SIG-M5 (cell line): ENCODE measurements around the gene MAP2K3.

Source experiments
- DNase-seq: peaks from one replicate; lab custom pipeline; 2025; lab: John Stamatoyannopoulos, UW

Gene MAP2K3

GRCh38 chr17:21282850-21283249 lies 1.7 kb upstream of the MAP2K3 start:
- DNase-seq, result no peak

DNA sequence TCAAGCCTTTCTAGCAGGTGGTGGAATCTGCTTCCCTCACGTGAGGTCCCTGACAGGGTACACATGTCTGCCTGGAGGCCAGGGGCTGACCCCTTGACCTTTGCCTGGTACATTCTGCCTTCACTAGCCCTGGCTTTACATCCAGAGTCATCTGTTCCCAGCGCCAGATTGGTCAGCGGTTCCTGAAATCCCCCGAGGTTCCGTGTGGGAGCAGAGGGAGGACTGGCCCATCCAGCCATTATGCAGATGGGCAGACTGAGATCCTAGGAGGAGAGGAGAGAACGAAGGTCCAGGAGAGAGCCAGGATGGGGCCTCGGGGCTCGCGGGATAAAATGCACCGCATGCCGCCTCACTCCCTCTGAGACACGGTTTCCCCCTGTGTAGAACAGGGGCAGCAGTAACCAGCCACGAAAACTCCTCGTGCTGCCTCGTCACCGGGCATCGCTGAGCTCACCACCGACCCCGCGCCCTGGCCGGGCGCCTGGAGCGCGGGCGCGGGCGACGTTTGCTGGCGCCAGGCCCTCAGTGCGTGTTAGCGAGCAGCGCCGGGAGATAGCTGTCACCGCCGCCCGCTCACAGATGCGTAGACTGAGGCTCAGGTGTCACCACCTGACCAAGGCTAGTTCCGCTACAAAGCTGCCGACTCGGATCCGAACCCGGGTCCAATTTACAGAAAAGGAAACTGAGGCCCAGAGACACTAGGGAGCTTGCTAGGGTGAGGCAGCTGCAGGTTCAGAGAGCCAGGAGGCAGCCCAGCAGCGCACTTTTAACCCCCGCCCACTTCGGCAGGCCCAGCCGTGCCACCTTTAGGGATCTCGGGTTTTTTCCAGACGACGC lies 811 bp upstream of the MAP2K3 start:
- DNase-seq, result no peak

DNA sequence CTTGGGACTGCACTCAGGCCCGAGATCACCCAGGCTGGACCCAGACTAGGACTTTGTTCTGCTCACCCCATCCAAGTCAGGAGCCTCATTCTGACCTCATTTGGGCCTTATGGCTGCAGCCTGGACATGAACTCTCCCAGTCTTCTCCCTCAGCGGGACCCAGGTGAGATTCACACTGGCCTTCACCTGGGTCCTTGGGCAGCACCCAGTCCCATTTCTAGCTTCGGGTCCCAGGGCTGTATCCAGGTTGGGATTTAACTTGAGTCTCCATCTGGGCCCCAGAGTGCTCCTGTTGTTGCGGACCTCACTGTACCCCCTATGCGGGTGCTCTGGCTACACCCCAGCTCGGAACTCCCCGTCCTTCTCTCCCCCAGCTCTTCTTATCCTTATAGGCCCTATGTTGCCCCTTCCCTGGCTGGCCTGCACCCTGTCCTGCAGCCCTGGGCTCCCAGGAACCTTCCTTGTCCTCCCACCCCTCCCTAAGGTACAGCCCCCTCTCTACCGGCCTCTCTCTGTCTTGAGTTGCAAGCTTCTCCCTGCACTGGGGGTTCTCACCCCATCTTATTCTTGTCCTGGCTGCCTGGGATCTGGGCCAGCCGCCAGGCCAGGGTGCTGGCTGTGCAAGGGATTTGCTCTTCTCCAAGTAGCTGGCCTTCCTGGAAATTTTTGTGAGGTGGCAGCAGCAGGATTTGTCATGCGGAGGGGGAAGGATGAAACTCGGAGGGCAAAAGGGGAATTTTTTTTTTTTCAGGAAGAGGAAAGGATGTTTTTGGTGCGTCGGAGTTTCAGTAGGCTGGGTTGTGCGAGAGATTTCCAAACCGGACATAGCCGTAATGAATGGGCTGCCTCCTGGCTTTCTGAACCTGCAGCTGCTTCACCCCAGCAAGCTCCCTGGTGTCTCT lies 904 bp downstream of the MAP2K3 start:
- no peak for DNase-seq

- peak; percentile 20 for DNase-seq
These were observed 1.7 kb downstream of the MAP2K3 start for GRCh38 chr17:21286066-21286770.

- no peak for DNase-seq
These were observed 2.6 kb downstream of the MAP2K3 start for GRCh38 chr17:21286909-21287702.

- peak; percentile 71 for DNase-seq
These were observed 3.4 kb downstream of the MAP2K3 start for GRCh38 chr17:21287703-21288449.

GRCh38 chr17:21288571-21289017 lies 4.1 kb downstream of the MAP2K3 start:
- DNase-seq, result no peak

DNA sequence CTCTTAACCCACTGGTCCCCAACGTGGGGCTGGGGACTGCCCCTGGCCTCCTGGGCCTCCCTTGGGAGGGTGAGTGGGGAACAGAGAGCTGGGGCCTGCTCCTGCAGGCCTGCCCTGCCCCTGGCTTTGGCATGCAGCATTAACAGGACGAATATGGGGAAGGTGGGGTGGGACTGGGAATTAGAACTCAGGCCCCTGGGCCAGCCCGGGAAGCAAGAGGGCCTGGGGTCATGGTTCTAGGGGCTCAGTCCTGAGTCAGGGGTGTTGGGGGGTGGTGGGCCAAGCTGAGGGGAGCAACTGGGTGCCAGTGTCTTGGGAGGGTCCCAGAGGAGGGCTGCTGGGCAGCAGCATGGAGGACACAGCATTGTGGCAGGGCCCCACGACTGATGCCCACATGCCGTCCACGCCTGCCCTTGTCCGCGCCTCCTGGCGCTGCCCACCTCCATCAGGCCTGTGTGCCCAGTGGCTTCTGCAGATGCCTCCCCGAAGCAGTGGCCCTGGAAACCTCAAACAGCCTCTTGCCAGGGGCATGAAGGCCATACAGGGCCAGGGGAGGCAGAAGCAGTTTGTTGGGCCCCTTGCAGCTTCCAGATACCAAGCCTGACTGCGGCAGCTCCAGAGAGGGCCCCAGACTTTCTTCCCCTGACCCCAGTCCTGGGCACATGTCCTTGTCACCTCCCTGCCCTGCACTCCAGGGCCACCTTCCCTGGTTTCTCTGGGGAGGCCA lies 4.8 kb downstream of the MAP2K3 start:
- DNase-seq, result no peak

- DNase-seq, result no peak
These were observed 5.5 kb downstream of the MAP2K3 start for GRCh38 chr17:21289902-21290571.

- DNase-seq, result no peak
These were observed 6.8 kb downstream of the MAP2K3 start for GRCh38 chr17:21291357-21291756.

- no peak for DNase-seq
These were observed 7.4 kb downstream of the MAP2K3 start for GRCh38 chr17:21291862-21292261.

- no peak for DNase-seq
These were observed 8.6 kb downstream of the MAP2K3 start for GRCh38 chr17:21292867-21293830.

DNA sequence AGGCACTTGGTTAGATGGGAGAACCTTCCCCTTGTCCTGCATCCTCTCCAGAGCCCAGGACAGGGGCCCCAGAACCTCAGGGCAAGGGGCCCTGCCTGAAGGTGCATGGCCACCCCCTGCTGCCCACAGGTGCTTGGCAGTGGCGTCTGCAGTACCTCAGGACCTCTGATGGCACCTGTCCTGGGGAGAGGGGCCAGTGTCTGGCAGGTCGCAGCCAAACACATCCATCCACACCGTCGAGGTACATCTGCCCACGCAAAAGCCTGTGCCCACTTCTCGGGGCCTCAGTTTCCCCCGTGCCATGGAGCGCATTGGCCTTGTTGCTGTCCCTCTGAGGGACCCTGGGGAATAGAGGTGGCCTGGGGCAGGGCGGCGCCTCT lies 9.3 kb downstream of the MAP2K3 start:
- DNase-seq, result no peak

DNA sequence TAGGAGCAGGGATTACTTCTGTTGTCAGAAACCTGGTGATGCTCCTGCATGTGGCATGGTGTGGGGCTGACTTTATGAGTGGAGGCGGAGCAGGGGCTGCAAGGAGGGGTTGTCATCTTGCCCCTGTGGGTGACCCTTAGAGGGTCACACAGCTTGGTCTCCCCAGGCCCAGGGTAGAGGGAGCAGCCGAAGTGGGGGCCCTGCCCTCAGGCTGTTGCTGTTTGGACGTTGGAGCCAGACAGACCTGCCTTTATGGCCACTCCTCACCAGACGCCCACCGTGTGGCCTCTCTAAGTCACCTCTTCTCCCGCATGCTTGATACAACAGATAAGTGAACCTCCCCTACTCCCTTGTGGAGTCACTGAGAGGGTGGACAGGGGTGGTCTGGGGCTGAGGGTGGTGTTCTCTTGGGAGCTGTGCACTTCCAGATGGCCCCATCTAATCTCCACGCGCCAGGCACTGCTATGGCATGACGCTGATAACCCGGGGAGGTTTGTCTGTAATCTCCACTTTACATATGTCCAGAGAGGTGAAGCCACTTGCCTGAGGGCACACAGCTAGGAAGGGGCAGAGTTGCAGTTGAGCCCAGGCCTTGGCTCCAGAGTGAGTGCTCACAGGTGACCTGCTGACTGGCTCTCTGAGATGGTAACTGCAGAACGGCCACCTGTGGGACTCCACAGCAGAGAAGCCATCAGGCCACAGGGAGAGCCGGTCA lies 10.0 kb downstream of the MAP2K3 start:
- no peak for DNase-seq

DNA sequence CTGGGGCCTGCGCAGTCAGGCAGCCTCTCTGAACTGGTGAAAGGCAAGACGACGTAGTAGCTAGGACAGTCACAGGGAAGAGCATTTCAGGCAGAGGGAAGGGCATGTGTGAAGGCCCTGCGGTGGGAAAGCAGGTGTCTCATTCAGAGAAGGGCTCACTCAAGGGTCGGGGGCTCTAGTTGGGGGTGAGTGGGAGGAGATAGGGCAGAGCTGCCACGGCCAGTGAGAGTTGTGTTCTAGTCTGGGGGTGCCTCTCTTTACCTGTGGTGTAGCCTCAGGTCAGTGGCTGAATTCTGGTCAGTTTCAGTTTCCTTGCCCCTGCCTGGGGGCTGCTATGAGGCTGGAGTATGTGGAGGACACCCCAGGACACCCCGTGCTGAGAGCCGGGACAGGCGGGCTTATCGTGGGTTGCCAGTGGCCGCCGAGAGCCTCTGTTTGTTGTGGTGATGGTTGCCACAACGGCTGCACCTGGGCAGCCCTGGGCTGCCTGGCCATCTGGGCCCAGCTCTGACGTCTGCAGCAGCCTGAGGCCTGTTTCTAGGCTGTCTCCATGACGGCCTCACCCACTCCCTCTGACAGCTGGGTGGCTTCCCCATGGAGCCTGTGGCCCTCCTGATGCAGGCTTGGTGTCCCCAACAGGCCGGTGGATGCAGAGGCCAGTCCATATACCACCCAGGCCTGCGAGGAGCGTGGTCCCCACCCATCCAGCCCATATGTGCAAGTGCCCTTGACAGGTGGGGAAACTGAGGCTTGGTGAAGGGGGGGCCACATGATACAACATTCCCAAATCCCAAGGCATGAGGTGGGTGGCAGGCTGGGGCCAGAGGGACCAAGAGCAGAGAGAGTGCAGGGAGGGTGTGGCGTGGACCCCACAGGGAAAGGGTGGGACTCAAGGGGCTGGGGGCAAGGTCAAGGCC lies 10.8 kb downstream of the MAP2K3 start:
- DNase-seq, result no peak
